GM12878 (cell line): Measurements from ENCODE around the gene EVC. TPM values are rescaled to one million over a fixed set of nuclear protein-coding genes. Genes with fewer than 3 reads are reported as not detected.

Experiments
- ATAC-seq: fragments of 200-7000 bp; cut with Tn5 transposase; 3 replicates; pipeline ENCODE4 v1.9.1; 2020; ENCODE audit warnings: mild to moderate bottlenecking, moderate library complexity
- BruUV-seq: library from RNA; stranded (reverse); fragments of 400-500 nt; replicated peaks from 2 replicates; lab custom pipeline; 2021; lab: Mats Ljungman, UMichigan
- CTCF ChIA-PET: fragments of 300-600 bp; sonication (Branson Sonifier 250); formaldehyde crosslinking; extraction: SDS; loops from one replicate; lab custom pipeline; 2021; ENCODE audit warnings: inconsistent platforms; lab: Yijun Ruan, JAX
- POLR2A ChIA-PET: fragments of 350-600 bp; formaldehyde crosslinking; extraction: SDS; loops from one replicate; lab custom pipeline; 2021; ENCODE audit warnings: inconsistent platforms; lab: Charles Lee
- RAD21 ChIA-PET: fragments of 300-600 bp; sonication (Branson Sonifier 250); formaldehyde crosslinking; loops from one replicate; lab custom pipeline; 2023; ENCODE audit warnings: antibody characterized with exemption; ENCODE audit not compliant: unreplicated experiment; lab: Charles Lee
- SMC1A ChIA-PET: fragments of 300-600 bp; sonication (Branson Sonifier 250); formaldehyde crosslinking; loops from one replicate; lab custom pipeline; 2023; ENCODE audit not compliant: unreplicated experiment, uncharacterized antibody; lab: Charles Lee
- DNase-seq: peaks from one replicate; pipeline ENCODE4 v3.0.0-alpha.2; 2011; ENCODE audit warnings: low read depth, low spot score
- FAIRE-seq: peaks from 3 replicates; lab custom pipeline; 2011; peaks lifted over from hg19 to GRCh38; lab: Jason Lieb, UNC
- H2AFZ ChIP-seq: 2 replicates; pipeline ENCODE4 v1.6.0; 2011; ENCODE audit warnings: low read depth, low read length, control low read depth; ENCODE audit not compliant: control insufficient read depth
- H3K27ac ChIP-seq: 2 replicates; pipeline ENCODE4 v1.5.1; 2011; ENCODE audit warnings: control low read depth; ENCODE audit not compliant: control insufficient read depth, insufficient read depth
- H3K27me3 ChIP-seq, 2 experiments: replicated peaks in 1 of 2; 2 replicates each; pipeline versions ENCODE4 v1.6.0 to v1.6.1; 2011; ENCODE audit warnings: low read length in 1 of 2; ENCODE audit not compliant: control insufficient read depth in 2 of 2, insufficient read depth in 2 of 2
- H3K36me3 ChIP-seq, 2 experiments: 2 replicates each; pipeline ENCODE4 v1.5.1; 2011; ENCODE audit warnings: low read length in 1 of 2; ENCODE audit not compliant: control insufficient read depth in 2 of 2, insufficient read depth in 2 of 2
- H3K4me1 ChIP-seq: 2 replicates; pipeline ENCODE4 v1.6.1; 2011; ENCODE audit warnings: mild to moderate bottlenecking, low read length, moderate library complexity, mixed read lengths; ENCODE audit not compliant: control insufficient read depth, insufficient read depth
- H3K4me2 ChIP-seq: 2 replicates; pipeline ENCODE4 v1.6.0; 2011; ENCODE audit warnings: control low read depth; ENCODE audit not compliant: control insufficient read depth, insufficient read depth
- H3K4me3 ChIP-seq: fragments of 200-600 bp; sonication (generic); 2 replicates; pipeline ENCODE4 v1.5.1; 2016
- H3K79me2 ChIP-seq: 2 replicates; pipeline ENCODE4 v1.6.0; 2011; ENCODE audit warnings: low read length; ENCODE audit not compliant: control insufficient read depth, insufficient read depth
- H3K9ac ChIP-seq: 2 replicates; pipeline ENCODE4 v1.8.0; 2011; ENCODE audit warnings: low read length, control low read depth, mixed read lengths; ENCODE audit not compliant: control insufficient read depth, insufficient read depth
- H3K9me3 ChIP-seq: replicated peaks from 3 replicates; pipeline ENCODE4 v1.5.1; 2011; ENCODE audit warnings: mild to moderate bottlenecking, low read length; ENCODE audit not compliant: control insufficient read depth, insufficient read depth
- H4K20me1 ChIP-seq: 2 replicates; pipeline ENCODE4 v1.6.0; 2011; ENCODE audit not compliant: control insufficient read depth, insufficient read depth
- HDGF ChIP-seq: fragments of 450-650 bp; IDR thresholded peaks from 2 replicates; pipeline ENCODE4 v1.6.1; 2016; ENCODE audit warnings: antibody characterized with exemption
- NFYA ChIP-seq: IDR thresholded peaks from 2 replicates; pipeline ENCODE4 v1.6.1; 2011; ENCODE audit warnings: low read depth, mild to moderate bottlenecking, low read length, improper control_type of control experiment, borderline replicate concordance
- NR2F1 ChIP-seq: fragments of 450-650 bp; conservative IDR thresholded peaks from 2 replicates; pipeline ENCODE4 v1.6.1; 2017; ENCODE audit warnings: mild to moderate bottlenecking
- PML ChIP-seq: IDR thresholded peaks from 2 replicates; pipeline ENCODE4 v1.6.1; 2012; ENCODE audit warnings: low read length, inconsistent platforms
- POLR2AphosphoS5 ChIP-seq: IDR thresholded peaks from 2 replicates; pipeline ENCODE4 v1.6.1; 2011; ENCODE audit warnings: mild to moderate bottlenecking, low read length, inconsistent platforms
- RUNX3 ChIP-seq: IDR thresholded peaks from 2 replicates; pipeline ENCODE4 v1.6.1; 2012; ENCODE audit warnings: low read length, inconsistent platforms
- SMARCA5 ChIP-seq: fragments of 450-650 bp; IDR thresholded peaks from 2 replicates; pipeline ENCODE4 v1.6.1; 2017; ENCODE audit warnings: mild to moderate bottlenecking
- STAT3 ChIP-seq: IDR thresholded peaks from 2 replicates; pipeline ENCODE4 v1.6.1; 2011; ENCODE audit warnings: low read depth, low read length, improper control_type of control experiment
- WGBS: methylation state at CpG from one replicate; pipeline ENCODE4 v1.1.6; 2016; ENCODE audit warnings: low lambda C conversion rate; ENCODE audit not compliant: insufficient replicate concordance, insufficient coverage; ENCODE audit errors: missing lambda C conversion rate; 5-methylcytosine and 5-hydroxymethylcytosine counted together
- in situ Hi-C: fragments of 300-500 bp; cut with MboI; formaldehyde crosslinking; loops from 9 replicates; pipeline ENCODE4 v1.14.3; 2018; ENCODE audit warnings: mixed read lengths
- intact Hi-C: fragments of 100-400 bp; cut with micrococcal nuclease; formaldehyde crosslinking; loops from one replicate; pipeline ENCODE4 v1.14.2; 2022; ENCODE audit not compliant: unreplicated experiment
- polyA plus RNA-seq, 11 experiments: library from polyadenylated mRNA; depleted of rRNA in 4 of 11; unstranded in 6 of 11; stranded (reverse) in 5 of 11; fragments of >200 nt; fragmentation: Nextera tagmentation in 4 of 11; fragmentation: Illumina TruSeq in 1 of 11; extraction: Ambion mirVana in 4 of 11; extraction: Trizol in 1 of 11; gene quantifications; 1 replicate in 1 of 11; 2 replicates in 10 of 11; pipeline versions ENCODE4 v1.2.1 to v1.2.3, GENCODE V29; 2011 to 2016; ENCODE audit warnings: inconsistent platforms in 2 of 11, missing spikeins in 2 of 11, low read depth in 1 of 11
- total RNA-seq, 4 experiments: library from RNA; depleted of rRNA in 3 of 4; stranded (reverse); fragments of >200 nt in 3 of 4; fragmentation: Illumina TruSeq in 1 of 4; extraction: Trizol in 1 of 4; gene quantifications; 2 replicates each; pipeline versions ENCODE4 v1.2.1 to v1.2.3, GENCODE V29; 2013 to 2021
- TF ChIP-seq, protein P1 (sequence below): fragments of 450-650 bp; IDR thresholded peaks from 2 replicates; pipeline ENCODE4 v1.6.1; 2018; ENCODE audit warnings: borderline replicate concordance, mild to moderate bottlenecking; ENCODE audit not compliant: partially characterized antibody
- TF ChIP-seq, protein P2 (sequence below): fragments of 450-650 bp; formaldehyde crosslinking; IDR thresholded peaks from 2 replicates; pipeline ENCODE4 v1.4.0; 2022; ENCODE audit warnings: mild to moderate bottlenecking, moderate library complexity
- TF ChIP-seq, protein P3 (sequence below): fragments of 450-650 bp; IDR thresholded peaks from 2 replicates; pipeline ENCODE4 v1.6.1; 2017; ENCODE audit warnings: borderline replicate concordance

EVC gene
- total and polyA plus RNA-seq, 10 of the 15 experiments (the other 5 are each of a cell fraction or from before 2014, with no cell fraction given): 0.87 to 55.9 (median 15.6) TPM

DNA sequence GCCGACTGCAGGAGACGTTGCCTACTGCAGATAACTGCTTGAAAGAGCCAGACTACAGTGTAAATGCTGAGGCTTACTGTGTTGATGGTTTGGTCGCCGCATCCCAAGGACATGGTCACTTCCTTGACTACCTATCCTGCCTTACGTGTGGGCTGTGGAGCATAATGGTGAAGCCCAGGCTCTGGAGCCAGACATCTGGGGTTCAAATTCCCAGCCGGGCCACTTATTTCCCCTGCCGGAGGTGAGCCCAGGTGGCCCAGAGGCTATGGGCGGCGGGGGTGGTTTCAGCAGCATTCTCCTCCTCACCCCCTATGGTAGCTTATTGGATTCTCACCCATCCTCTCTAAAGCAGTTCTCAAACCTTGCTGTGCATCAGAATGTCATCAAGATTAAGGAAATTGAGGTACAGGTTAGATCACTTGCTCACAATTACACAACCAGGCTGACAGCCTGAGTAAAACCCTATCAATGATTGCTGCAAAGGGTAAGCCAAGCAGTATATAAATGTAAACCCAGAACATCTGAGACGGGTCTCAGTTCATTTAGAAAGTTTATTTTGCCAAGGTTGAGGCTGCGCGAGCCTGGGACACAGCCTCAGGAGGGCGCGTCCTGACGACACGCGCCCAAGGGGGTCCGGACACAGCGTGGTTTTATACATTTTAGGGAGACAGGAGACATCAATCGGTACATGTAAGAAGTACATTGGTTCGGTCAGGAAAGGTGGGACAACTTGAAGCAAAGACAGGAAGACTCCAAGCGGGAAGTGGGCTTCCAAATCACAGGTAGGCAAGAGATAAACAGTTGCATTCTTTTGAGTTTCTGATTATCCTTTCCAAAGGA lies 48.5 kb downstream of the EVC start:
- BruUV-seq: TSS peak; percentile 20
- H3K4me2 ChIP-seq: no peak overlapping the region

More for the DNA sequence above, 48.5 kb downstream of the EVC start:
- no peaks in the 10 kb centered on the region for H3K27me3 ChIP-seq
- no peak overlapping the region for H3K4me3 ChIP-seq
- no peaks in the 10 kb centered on the region for H3K79me2 ChIP-seq
- FAIRE-seq (no peak), DNase-seq (no peak), ATAC-seq (no peak)
- peaks cover 0 to 2% of the 10 kb centered on the region in 2 experiments; a peak in 1 of 4 replicates for H3K36me3 ChIP-seq
- H2AFZ ChIP-seq: no peak overlapping the region
- H3K9ac ChIP-seq: no peak overlapping the region
- no peaks in the 10 kb centered on the region for H4K20me1 ChIP-seq
- 76% methylated on average over 22 of the region's 22 CpGs for WGBS
- RAD21 ChIA-PET: no interaction called here
- in situ Hi-C loops (no loop called here), intact Hi-C loops (no loop called here)
- no peaks in the 10 kb centered on the region; the same call in 1 of the 2 replicates for H3K4me1 ChIP-seq
- CTCF ChIA-PET: no interaction called here
- SMC1A ChIA-PET: no interaction called here
- POLR2A ChIA-PET: no interaction called here
- no peaks in the 10 kb centered on the region; the same call in 2 of the 3 replicates for H3K9me3 ChIP-seq
- TF ChIP-seq STAT3 (no peak), PML (no peak; the same call in 1 of the 2 replicates), RUNX3 (no peak), HDGF (no peak), NR2F1 (no peak), NFYA (no peak), SMARCA5 (no peak), POLR2AphosphoS5 (no peak)
- TF ChIP-seq, protein P1, sequence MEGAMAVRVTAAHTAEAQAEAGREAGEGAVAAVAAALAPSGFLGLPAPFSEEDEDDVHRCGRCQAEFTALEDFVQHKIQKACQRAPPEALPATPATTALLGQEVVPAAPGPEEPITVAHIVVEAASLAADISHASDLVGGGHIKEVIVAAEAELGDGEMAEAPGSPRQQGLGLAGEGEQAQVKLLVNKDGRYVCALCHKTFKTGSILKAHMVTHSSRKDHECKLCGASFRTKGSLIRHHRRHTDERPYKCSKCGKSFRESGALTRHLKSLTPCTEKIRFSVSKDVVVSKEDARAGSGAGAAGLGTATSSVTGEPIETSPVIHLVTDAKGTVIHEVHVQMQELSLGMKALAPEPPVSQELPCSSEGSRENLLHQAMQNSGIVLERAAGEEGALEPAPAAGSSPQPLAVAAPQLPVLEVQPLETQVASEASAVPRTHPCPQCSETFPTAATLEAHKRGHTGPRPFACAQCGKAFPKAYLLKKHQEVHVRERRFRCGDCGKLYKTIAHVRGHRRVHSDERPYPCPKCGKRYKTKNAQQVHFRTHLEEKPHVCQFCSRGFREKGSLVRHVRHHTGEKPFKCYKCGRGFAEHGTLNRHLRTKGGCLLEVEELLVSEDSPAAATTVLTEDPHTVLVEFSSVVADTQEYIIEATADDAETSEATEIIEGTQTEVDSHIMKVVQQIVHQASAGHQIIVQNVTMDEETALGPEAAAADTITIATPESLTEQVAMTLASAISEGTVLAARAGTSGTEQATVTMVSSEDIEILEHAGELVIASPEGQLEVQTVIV: no peak
- TF ChIP-seq, protein P2, sequence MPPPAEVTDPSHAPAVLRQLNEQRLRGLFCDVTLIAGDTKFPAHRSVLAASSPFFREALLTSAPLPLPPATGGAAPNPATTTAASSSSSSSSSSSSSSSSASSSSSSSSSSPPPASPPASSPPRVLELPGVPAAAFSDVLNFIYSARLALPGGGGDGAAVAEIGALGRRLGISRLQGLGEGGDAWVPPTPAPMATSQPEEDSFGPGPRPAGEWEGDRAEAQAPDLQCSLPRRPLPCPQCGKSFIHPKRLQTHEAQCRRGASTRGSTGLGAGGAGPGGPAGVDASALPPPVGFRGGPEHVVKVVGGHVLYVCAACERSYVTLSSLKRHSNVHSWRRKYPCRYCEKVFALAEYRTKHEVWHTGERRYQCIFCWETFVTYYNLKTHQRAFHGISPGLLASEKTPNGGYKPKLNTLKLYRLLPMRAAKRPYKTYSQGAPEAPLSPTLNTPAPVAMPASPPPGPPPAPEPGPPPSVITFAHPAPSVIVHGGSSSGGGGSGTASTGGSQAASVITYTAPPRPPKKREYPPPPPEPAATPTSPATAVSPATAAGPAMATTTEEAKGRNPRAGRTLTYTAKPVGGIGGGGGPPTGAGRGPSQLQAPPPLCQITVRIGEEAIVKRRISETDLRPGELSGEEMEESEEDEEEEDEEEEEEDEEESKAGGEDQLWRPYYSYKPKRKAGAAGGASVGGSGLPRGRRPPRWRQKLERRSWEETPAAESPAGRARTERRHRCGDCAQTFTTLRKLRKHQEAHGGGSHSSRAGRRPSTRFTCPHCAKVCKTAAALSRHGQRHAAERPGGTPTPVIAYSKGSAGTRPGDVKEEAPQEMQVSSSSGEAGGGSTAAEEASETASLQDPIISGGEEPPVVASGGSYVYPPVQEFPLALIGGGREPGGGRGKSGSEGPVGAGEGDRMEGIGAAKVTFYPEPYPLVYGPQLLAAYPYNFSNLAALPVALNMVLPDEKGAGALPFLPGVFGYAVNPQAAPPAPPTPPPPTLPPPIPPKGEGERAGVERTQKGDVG: no peak
- TF ChIP-seq, protein P3, sequence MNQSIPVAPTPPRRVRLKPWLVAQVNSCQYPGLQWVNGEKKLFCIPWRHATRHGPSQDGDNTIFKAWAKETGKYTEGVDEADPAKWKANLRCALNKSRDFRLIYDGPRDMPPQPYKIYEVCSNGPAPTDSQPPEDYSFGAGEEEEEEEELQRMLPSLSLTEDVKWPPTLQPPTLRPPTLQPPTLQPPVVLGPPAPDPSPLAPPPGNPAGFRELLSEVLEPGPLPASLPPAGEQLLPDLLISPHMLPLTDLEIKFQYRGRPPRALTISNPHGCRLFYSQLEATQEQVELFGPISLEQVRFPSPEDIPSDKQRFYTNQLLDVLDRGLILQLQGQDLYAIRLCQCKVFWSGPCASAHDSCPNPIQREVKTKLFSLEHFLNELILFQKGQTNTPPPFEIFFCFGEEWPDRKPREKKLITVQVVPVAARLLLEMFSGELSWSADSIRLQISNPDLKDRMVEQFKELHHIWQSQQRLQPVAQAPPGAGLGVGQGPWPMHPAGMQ: no peak
- no peak overlapping the region for H3K27ac ChIP-seq
